K562 (cell line): ENCODE results near the gene HLA-B. TPM values are rescaled to one million over a fixed set of nuclear protein-coding genes. Genes with fewer than 3 reads are reported as not detected.

ENCODE experiments used
- CBFB ChIP-seq: sonication (generic); formaldehyde crosslinking; IDR thresholded peaks from 2 replicates; pipeline ENCODE4 v1.4.0; 2020; ENCODE audit warnings: mild to moderate bottlenecking, missing genetic modification reagents
- KHSRP ChIP-seq: fragments of 450-650 bp; IDR thresholded peaks from 2 replicates; pipeline ENCODE4 v1.6.1; 2017
- NCOA1 ChIP-seq: fragments of 450-650 bp; IDR thresholded peaks from 2 replicates; pipeline ENCODE4 v1.6.1; 2016; ENCODE audit warnings: low read depth
- NFIX ChIP-seq: fragments of 250-450 bp; sonication (Bioruptor Pico); IDR thresholded peaks from 2 replicates; pipeline ENCODE4 v1.4.0; 2020; ENCODE audit warnings: low read depth, mild to moderate bottlenecking, moderate library complexity
- NFYB ChIP-seq: IDR thresholded peaks from 2 replicates; pipeline ENCODE4 v1.6.1; 2011; ENCODE audit warnings: mild to moderate bottlenecking, moderate library complexity; ENCODE audit not compliant: insufficient read length; ENCODE audit errors: extremely low read depth
- NR2F6 ChIP-seq: fragments of 450-650 bp; formaldehyde crosslinking; IDR thresholded peaks from 2 replicates; pipeline ENCODE4 v1.4.0; 2020; ENCODE audit warnings: mild to moderate bottlenecking
- RAD51 ChIP-seq: fragments of 450-650 bp; IDR thresholded peaks from 2 replicates; pipeline ENCODE4 v1.7.1; 2016; ENCODE audit warnings: low read depth, mild to moderate bottlenecking, borderline replicate concordance
- RBM15 ChIP-seq: fragments of 200-400 bp; formaldehyde crosslinking; IDR thresholded peaks from 2 replicates; pipeline ENCODE4 v1.6.1; 2018; ENCODE audit warnings: mild to moderate bottlenecking, low read length, moderate library complexity; ENCODE audit not compliant: insufficient read depth
- RFX7 ChIP-seq: fragments of 250-450 bp; sonication (Bioruptor Pico); IDR thresholded peaks from 2 replicates; pipeline ENCODE4 v1.5.1; 2021; ENCODE audit warnings: mild to moderate bottlenecking
- SIX5 ChIP-seq, 2 experiments: IDR thresholded peaks; 2 replicates each; pipeline ENCODE4 v1.6.1; 2011; ENCODE audit warnings: low read length in 2 of 2, borderline replicate concordance in 1 of 2, low read depth in 1 of 2, mild to moderate bottlenecking in 1 of 2, moderate library complexity in 1 of 2; ENCODE audit not compliant: insufficient read depth in 1 of 2
- SNRNP70 ChIP-seq: fragments of 200-400 bp; formaldehyde crosslinking; optimal IDR thresholded peaks from 2 replicates; pipeline ENCODE3; 2017; ENCODE audit warnings: low read depth, low read length
- TAF7 ChIP-seq: fragments of 450-650 bp; IDR thresholded peaks from 2 replicates; pipeline ENCODE4 v1.6.1; 2016; ENCODE audit warnings: missing genetic modification characterization, missing compliant biosample characterization
- TAL1 ChIP-seq: fragments of 450-650 bp; IDR thresholded peaks from 2 replicates; pipeline ENCODE4 v1.6.1; 2016; ENCODE audit warnings: mild to moderate bottlenecking
- TOE1 ChIP-seq, 2 experiments: fragments of 450-650 bp in 1 of 2; sonication (generic) in 1 of 2; formaldehyde crosslinking in 1 of 2; IDR thresholded peaks; 2 replicates each; pipeline versions ENCODE4 v1.7.1 to v1.8.0; 2016 to 2022; ENCODE audit warnings: borderline replicate concordance in 2 of 2, mild to moderate bottlenecking in 2 of 2, antibody characterized with exemption in 1 of 2, inconsistent platforms in 1 of 2, low read depth in 1 of 2, missing genetic modification reagents in 1 of 2, moderate library complexity in 1 of 2
- ZNF444 ChIP-seq: fragments of 250-450 bp; sonication (Bioruptor Pico); IDR thresholded peaks from 2 replicates; pipeline ENCODE4 v1.4.0; 2020; ENCODE audit warnings: mild to moderate bottlenecking, moderate library complexity
- polyA plus RNA-seq, 8 experiments: library from polyadenylated mRNA; depleted of rRNA in 4 of 8; stranded (reverse) in 5 of 8; unstranded in 3 of 8; fragments of >200 nt; fragmentation: Nextera tagmentation in 2 of 8; fragmentation: Illumina TruSeq in 1 of 8; extraction: Ambion mirVana in 2 of 8; extraction: Trizol in 1 of 8; gene quantifications; 2 replicates each; pipeline versions ENCODE4 v1.2.1 to v1.2.3, GENCODE V29; 2011 to 2014; ENCODE audit warnings: inconsistent platforms in 1 of 8, missing spikeins in 1 of 8
- total RNA-seq, 7 experiments: library from RNA; depleted of rRNA in 6 of 7; stranded (reverse); fragments of >200 nt in 6 of 7; fragmentation: Illumina TruSeq in 2 of 7; extraction: Trizol in 2 of 7; gene quantifications; 2 replicates each; pipeline versions ENCODE4 v1.2.1 to v1.2.3, GENCODE V29; 2011 to 2021; ENCODE audit warnings: low replicate concordance in 1 of 7
- TF ChIP-seq, protein P1 (sequence below): fragments of 450-650 bp; formaldehyde crosslinking; IDR thresholded peaks from 2 replicates; pipeline ENCODE4 v1.4.0; 2020; ENCODE audit warnings: mild to moderate bottlenecking, mixed read lengths
- TF ChIP-seq, protein P2 (sequence below): fragments of 450-650 bp; IDR thresholded peaks from 2 replicates; pipeline ENCODE4 v1.6.1; 2014; ENCODE audit warnings: low read depth, mild to moderate bottlenecking, moderate library complexity, borderline replicate concordance
- TF ChIP-seq, protein P3 (sequence below): conservative IDR thresholded peaks from 2 replicates; pipeline ENCODE4 v1.6.1; 2011; ENCODE audit warnings: low read depth, mild to moderate bottlenecking, low read length; ENCODE audit not compliant: control insufficient read depth
- TF ChIP-seq, protein P4 (sequence below): fragments of 450-650 bp; IDR thresholded peaks from one replicate; pipeline ENCODE4 v1.6.1; 2018; ENCODE audit warnings: mild to moderate bottlenecking, moderate library complexity; ENCODE audit not compliant: partially characterized antibody

The HLA-B gene
- total and polyA plus RNA-seq, 9 of the 15 experiments (the other 6 are each of a cell fraction or from before 2014, with no cell fraction given) = 0.07 to 9.7 (median 0.65) TPM; not detected in 2

DNA sequence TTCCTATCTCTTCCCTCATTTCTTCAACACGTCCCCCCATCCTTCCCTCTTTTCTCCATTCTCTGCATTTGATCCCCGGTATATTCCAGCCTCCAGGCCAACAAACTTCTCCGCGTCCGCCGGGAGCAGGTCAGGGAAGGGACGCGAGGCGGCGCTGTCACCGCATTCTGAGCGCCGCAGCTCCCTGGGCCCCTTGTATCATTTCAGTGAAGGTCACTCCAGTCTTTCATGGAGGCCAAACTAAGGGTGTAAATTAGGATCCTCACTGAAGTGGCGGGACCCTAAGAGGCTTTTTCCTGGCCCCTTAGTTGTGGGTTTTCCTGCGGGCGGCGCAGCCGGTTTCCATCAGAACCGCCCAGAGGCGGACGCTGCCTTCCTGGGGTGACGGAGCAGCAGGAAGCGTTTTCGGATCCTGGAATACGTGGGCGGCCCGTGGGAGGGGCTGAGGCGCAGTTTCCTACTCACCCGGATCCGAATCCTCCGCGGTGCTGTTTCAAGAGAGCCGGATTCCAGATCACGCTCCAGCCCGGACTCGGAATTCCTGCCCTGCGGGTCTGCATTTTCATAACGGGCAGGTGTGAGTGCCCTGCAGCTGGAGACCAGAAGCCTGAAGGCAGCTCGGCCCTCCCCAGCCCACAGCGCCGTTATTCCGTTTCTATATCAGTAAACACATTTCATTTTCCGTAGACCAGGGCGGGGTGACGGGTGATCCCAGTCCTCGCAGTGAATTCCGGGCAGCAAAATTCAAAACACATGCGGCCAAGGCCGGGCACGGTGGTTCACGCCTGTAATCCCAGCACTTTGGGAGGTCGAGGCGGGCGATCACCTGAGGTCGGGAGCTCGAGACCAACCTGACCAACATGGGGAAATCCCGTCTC lies 42.8 kb upstream of the HLA-B start (continued):
- TF ChIP-seq CBFB (CRISPR knock-in tag) = peak; percentile 76
- TF ChIP-seq TAF7 = no peak
- TF ChIP-seq NR2F6 (CRISPR knock-in tag) = no peak
- TF ChIP-seq SNRNP70 = no peak
- TF ChIP-seq ZNF444 (CRISPR knock-in tag) = no peak
- TF ChIP-seq, protein P1, sequence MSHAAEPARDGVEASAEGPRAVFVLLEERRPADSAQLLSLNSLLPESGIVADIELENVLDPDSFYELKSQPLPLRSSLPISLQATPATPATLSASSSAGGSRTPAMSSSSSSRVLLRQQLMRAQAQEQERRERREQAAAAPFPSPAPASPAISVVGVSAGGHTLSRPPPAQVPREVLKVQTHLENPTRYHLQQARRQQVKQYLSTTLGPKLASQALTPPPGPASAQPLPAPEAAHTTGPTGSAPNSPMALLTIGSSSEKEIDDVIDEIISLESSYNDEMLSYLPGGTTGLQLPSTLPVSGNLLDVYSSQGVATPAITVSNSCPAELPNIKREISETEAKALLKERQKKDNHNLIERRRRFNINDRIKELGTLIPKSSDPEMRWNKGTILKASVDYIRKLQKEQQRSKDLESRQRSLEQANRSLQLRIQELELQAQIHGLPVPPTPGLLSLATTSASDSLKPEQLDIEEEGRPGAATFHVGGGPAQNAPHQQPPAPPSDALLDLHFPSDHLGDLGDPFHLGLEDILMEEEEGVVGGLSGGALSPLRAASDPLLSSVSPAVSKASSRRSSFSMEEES (CRISPR knock-in tag) = no peak
- no peak for TF ChIP-seq KHSRP
- no peak for TF ChIP-seq NFIX (CRISPR knock-in tag)
- no peak for TF ChIP-seq RFX7 (CRISPR knock-in tag)
- TF ChIP-seq, protein P2, sequence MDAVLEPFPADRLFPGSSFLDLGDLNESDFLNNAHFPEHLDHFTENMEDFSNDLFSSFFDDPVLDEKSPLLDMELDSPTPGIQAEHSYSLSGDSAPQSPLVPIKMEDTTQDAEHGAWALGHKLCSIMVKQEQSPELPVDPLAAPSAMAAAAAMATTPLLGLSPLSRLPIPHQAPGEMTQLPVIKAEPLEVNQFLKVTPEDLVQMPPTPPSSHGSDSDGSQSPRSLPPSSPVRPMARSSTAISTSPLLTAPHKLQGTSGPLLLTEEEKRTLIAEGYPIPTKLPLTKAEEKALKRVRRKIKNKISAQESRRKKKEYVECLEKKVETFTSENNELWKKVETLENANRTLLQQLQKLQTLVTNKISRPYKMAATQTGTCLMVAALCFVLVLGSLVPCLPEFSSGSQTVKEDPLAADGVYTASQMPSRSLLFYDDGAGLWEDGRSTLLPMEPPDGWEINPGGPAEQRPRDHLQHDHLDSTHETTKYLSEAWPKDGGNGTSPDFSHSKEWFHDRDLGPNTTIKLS = no peak; the same call in 1 of the 2 replicates
- TF ChIP-seq TOE1 (IDR thresholded peaks at IDR 0.05; ENCODE audit: borderline replicate concordance) = peak; percentile 62; the same call in 1 of the 2 replicates
- no peak for TF ChIP-seq TOE1 (CRISPR knock-in tag; IDR thresholded peaks at IDR 0.05; ENCODE audit: borderline replicate concordance, low read depth)
- TF ChIP-seq, protein P3, sequence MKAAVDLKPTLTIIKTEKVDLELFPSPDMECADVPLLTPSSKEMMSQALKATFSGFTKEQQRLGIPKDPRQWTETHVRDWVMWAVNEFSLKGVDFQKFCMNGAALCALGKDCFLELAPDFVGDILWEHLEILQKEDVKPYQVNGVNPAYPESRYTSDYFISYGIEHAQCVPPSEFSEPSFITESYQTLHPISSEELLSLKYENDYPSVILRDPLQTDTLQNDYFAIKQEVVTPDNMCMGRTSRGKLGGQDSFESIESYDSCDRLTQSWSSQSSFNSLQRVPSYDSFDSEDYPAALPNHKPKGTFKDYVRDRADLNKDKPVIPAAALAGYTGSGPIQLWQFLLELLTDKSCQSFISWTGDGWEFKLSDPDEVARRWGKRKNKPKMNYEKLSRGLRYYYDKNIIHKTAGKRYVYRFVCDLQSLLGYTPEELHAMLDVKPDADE = no peak; the same call in 1 of the 2 replicates
- TF ChIP-seq RAD51 = no peak
- peak; percentile 32; the same call in 1 of the 2 replicates for TF ChIP-seq TAL1
- TF ChIP-seq, protein P4, sequence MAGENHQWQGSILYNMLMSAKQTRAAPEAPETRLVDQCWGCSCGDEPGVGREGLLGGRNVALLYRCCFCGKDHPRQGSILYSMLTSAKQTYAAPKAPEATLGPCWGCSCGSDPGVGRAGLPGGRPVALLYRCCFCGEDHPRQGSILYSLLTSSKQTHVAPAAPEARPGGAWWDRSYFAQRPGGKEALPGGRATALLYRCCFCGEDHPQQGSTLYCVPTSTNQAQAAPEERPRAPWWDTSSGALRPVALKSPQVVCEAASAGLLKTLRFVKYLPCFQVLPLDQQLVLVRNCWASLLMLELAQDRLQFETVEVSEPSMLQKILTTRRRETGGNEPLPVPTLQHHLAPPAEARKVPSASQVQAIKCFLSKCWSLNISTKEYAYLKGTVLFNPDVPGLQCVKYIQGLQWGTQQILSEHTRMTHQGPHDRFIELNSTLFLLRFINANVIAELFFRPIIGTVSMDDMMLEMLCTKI = no peak
- TF ChIP-seq RBM15 = no peak
- TF ChIP-seq NFYB = no peak
- TF ChIP-seq SIX5 (IDR thresholded peaks at IDR 0.05; ENCODE audit: borderline replicate concordance in 1 of 2, insufficient read depth in 1 of 2, low read depth in 1 of 2, low read length in 2 of 2) = no peak
- TF ChIP-seq NCOA1 = peak; percentile 62
